Stimulated activated CD4-positive, alpha-beta T cell treated with anti-CD3 and anti-CD28 coated beads, Interleukin-12 subunit alpha, Interleukin-12 subunit beta, amount 100 ng/mL, for 24 hours (primary cell): ENCODE measurements around the gene TRPM8.

Experiments
- DNase-seq, 2 experiments: peaks; one replicate each; pipeline ENCODE4 v3.0.0-alpha.2; 2020; ENCODE audit warnings: low read depth in 2 of 2

The TRPM8 gene

DNA sequence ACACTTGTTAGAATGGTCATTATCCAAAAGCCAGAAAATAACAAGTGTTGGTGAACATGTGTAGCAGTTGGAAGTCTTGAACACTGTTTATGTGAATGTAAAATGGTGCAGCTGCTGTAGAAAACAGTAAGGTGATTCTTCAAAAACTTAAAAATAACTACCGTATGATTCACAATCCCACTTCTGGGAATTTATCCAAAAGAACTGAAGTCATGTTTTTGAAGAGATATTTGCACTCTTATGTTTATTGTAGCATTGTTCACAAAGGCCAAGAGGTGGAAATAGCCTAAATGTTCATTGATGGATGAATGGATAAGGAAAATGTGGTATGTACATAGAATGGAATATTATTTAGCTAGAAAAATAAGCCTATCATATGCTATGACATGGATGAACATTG lies 127.0 kb downstream of the TRPM8 start:
- DNase-seq, result no peak

DNA sequence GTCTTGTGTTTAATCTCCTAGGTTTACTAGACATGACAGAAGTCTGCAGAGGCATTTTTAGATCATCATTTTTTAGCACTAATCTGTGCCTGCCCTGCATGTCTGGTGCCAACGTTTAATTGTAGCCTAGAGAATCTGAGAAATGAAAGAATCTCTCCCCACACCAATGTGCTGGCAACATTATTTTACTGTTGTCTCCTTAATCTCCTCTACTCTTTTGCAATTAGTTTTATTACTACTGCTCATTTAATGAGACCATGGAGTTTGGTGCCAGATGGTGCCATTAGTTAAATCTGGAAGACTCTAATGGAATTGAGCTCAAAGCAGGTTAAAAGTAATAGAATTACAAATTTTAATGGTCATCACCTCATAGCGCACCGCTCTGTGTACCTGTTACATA lies 129.3 kb downstream of the TRPM8 start:
- DNase-seq, result no peak

DNA sequence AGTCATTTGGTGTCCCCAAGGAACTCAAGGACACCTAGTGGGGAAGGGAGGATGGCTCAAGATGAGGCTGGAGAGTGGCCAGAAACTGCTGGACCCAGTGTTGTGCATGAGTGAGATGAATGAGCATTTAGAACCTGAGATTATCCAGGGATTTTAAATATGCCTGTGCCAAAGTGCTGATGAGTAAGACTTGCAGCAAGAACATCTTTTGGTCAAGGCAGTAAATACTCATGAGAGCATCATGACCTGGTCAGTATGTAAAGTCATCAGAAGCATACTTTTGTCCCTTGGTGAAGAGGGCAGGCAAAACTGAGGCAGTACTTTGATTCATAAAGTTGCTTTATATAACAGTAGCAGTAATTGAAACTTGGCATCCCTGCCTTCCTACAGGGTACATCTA lies 130.2 kb downstream of the TRPM8 start:
- DNase-seq, result no peak

DNA sequence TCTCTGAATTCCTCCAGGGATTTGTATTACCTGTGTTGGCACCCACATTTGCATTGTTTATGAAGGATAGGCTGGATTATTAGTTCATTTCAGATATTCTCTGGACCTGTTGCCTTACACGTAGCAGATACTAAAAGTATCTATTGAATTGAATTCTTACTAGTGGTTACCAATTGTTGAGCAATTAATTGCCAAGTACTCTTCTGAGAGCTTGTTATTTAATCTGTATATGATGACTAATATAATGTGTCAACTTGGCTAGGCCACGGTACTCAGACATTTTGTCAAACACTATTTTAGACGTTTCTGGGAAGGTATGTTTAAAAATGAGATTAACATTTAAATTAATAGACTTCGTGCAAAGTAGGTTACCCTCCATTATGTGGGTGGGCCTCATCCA lies 130.9 kb downstream of the TRPM8 start:
- no peak for DNase-seq

DNA sequence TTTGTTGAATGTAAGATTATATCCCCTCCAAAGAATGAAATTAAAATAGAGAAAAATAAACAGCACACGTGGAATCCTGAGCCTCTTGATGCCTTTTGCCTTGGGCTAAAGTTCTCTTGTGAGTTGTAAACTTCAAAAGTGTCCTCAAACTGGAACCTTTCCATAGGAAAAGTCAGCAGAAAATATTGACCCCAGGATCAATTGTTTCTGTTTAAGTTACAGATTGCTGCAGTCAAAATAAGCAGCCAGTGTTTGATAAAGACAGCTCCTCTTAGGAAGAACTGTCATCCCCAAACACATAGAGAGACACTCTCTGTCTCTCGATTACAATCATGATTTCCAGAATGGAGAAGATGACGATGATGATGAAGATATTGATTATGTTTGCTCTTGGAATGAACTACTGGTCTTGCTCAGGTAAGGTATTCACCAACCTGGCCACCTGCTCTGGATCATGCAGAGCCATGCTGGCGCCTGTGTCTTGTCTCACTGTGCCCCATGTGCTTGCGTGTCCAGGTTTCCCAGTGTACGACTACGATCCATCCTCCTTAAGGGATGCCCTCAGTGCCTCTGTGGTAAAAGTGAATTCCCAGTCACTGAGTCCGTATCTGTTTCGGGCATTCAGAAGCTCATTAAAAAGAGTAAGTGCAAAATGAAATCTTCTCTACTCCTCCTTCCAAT lies 133.4 kb downstream of the TRPM8 start, which contains the start of gene SPP2:
TSS of gene SPP2 (plus strand) at position 248 of the 681 bp plus-strand sequence. CDS start at position 333, 85 bp downstream.
- DNase-seq, result no peak

DNA sequence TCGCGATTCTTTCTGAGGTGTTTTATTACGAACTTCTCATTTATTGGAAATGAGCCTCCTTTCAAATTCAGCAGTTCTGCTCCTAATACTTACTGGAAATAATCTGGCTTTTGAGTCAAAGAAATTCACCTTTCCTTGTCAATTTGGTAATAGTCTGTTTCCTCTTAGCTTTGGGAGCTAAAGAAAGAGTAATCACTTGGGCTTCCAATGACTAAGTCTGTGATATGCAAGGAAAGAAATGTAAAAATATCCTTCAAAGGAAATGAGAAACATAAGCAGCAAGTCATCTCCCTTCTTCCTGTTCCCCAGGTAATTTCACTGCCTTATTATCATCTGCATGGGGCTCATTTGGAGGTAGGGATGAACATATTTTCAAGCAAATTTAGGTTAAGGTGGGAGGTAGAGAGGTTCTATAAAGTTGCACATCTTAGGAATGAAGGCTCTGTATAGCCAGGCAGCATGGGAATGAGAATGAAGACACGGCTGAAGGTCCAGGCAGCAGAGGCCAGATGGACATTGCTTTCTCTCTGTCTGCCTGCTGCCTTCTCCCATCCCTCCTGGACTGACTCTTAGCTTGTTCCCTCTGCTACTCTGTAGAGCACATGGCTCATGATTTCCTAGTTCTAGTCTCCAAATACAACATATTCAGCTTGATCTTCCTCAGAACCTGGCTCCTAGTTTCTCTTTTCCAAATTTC lies 134.3 kb downstream of the TRPM8 start:
- DNase-seq, result no peak

DNA sequence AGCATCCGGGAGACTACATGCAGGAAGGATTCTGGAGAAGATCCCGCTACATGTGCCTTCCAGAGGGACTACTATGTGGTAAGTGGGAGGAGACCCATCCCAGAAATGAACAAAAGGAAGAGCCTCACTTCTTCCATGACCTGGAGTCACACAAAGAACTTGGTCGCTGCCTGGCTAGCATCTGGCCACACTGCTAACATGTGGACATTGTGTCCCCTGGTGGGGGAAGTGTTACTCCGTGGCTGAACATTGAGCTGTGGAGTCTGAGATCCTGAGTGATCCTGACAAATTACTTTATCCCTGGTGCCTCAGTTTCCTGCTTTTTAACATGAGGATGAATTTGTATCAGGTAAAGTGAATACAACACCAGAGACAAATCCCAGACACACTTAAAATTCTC lies 141.7 kb downstream of the TRPM8 start:
- DNase-seq, result no peak

DNA sequence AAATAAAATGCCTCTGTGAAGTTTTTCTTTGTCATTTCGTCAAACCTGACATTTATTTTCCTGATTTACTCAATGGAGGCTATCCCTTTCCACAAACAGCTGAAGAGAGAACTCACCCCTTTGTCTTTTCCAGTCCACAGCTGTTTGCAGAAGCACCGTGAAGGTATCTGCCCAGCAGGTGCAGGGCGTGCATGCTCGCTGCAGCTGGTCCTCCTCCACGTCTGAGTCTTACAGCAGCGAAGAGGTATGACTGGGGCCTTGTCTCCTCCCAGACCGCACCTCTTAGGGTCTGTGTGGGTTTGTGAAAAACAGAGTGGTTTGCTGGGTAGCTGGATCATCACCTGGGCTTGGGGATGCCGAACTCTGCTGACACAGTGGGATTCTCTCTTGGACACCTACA lies 143.1 kb downstream of the TRPM8 start:
- no peak for DNase-seq

DNA sequence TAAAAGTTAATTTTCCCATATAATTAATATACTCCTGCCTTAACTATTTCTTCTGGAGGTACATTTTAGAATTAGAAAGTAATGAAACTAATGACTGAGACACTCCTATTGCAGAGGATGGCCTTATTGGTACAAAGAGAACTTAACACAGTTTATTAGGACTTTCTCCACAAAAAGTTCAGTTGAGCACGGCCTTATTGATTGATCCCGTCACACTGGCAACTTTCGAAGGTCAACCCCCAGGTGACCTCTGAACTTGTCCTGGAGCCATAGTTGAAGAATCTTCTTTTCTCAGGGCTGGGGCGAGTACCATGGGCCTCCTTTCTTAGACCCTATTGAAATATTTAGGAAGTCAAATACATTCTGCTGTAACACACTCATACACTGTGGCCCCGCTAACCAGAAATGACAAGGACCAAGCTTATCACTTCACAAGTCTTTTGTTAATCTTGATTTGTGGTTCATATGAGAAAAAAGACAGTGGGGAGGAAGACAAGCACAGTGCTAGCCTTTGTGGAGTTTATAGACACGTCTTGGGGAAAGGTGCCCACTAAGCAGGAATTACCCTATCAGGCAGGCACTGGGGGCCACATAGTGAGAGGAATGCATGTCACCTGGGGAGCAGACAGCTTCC lies 144.6 kb downstream of the TRPM8 start:
- DNase-seq, result no peak

DNA sequence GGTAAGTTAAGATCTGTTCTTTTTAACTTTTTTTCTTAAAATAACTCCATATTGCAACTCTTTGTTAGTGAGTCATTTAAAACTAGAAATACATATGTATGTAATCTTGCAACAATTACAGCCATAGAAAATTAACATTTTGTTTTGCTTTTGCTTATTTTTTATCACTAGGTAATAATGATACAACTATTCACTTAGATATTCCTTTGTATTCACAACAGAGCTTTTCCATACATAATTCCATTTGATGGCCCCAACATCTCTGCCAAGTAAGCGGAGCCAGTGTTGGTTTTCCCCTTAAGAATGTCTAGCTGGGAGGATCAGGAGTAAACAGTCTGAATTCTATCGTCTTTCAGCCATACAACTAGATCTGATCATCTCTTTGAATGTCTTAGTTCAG lies 149.4 kb downstream of the TRPM8 start:
- no peak for DNase-seq
